Testis (tissue), 3 donors: ENCODE data around the gene TRPV6. TPM values are rescaled to one million over a fixed set of nuclear protein-coding genes. Genes with fewer than 3 reads are reported as not detected.

Experiments
- DNase-seq: peaks from one replicate; pipeline ENCODE4 v3.0.0-alpha.2; 2019
- H3K27ac ChIP-seq, 2 donors: fragments of 200-600 bp; sonication (generic); one replicate each; pipeline ENCODE4 v1.5.1; 2019
- H3K27me3 ChIP-seq: fragments of 200-600 bp; sonication (generic); one replicate; pipeline ENCODE4 v1.5.1; 2019
- H3K36me3 ChIP-seq: fragments of 200-600 bp; sonication (generic); one replicate; pipeline ENCODE4 v1.5.1; 2017; ENCODE audit warnings: low read depth; ENCODE audit errors: missing control alignments
- H3K4me1 ChIP-seq: fragments of 200-600 bp; sonication (generic); one replicate; pipeline ENCODE4 v1.5.1; 2019
- H3K4me3 ChIP-seq, 2 donors: fragments of 200-600 bp; sonication (generic); one replicate each; pipeline ENCODE4 v1.5.1; 2017 to 2019
- H3K9me3 ChIP-seq: fragments of 200-600 bp; sonication (generic); one replicate; pipeline ENCODE4 v1.5.1; 2017
- CTCF ChIP-seq, 3 experiments: fragments of 450-650 bp in 2 of 3; fragments of 200-600 bp in 1 of 3; sonication (generic) in 1 of 3; IDR thresholded peaks; one replicate each; pipeline ENCODE4 v1.5.1; 2016 to 2019; ENCODE audit warnings: antibody characterized with exemption in 3 of 3, mild to moderate bottlenecking in 2 of 3, moderate library complexity in 1 of 3
- POLR2A ChIP-seq: fragments of 450-650 bp; IDR thresholded peaks from one replicate; pipeline ENCODE4 v1.6.1; 2017; ENCODE audit warnings: antibody characterized with exemption, mild to moderate bottlenecking, moderate library complexity
- WGBS, 2 donors: methylation state at CpG; one replicate each; pipeline ENCODE4 v1.1.5; 2018; 5-methylcytosine and 5-hydroxymethylcytosine counted together
- intact Hi-C: fragments of 100-400 bp; cut with DNase I; formaldehyde crosslinking; loops from one replicate; pipeline ENCODE4 v1.15.1; 2023; ENCODE audit warnings: low total_unique reads
- polyA plus RNA-seq: library from polyadenylated mRNA; stranded (reverse); fragments of 350-450 nt; fragmentation: Illumina TruSeq; extraction: RNeasy Lipid Tissue Mini Kit (QIAGEN cat#74804); gene quantifications from one replicate; pipeline ENCODE4 v1.2.3, GENCODE V29; 2014; ENCODE audit warnings: low read depth, low replicate concordance; ENCODE audit not compliant: insufficient read depth
- total RNA-seq, 2 donors: library from RNA; depleted of rRNA; stranded (reverse); fragments of >200 nt; gene quantifications; one replicate each; pipeline ENCODE4 v1.2.3, GENCODE V29; 2016

TRPV6 gene
- total and polyA plus RNA-seq, 3 donors from 2014 or later: 2.2 to 4.5 (median 2.6) TPM

- intact Hi-C loops: no loop called here
- 75 to 85% methylated on average over 3 of the region's 3 CpGs for WGBS, 2 donors
- H3K36me3 ChIP-seq: no peaks in the 10 kb centered on the region
- no peaks in the 10 kb centered on the region for H3K9me3 ChIP-seq
- H3K27ac ChIP-seq: no peak overlapping the region
- no peak for DNase-seq
- no peaks in the 10 kb centered on the region for H3K4me1 ChIP-seq
- no peak for TF ChIP-seq CTCF (IDR thresholded peaks at IDR 0.05)
- no peak for TF ChIP-seq POLR2A
- H3K4me3 ChIP-seq: no peak overlapping the region
- no peaks in the 10 kb centered on the region for H3K27me3 ChIP-seq
Observed at GRCh38 chr7:142898377-142899170, 13.0 kb upstream of the TRPV6 start.

- no peak for DNase-seq
- Histone ChIP-seq H3K36me3 (no peaks in the 10 kb centered on the region), H3K4me3 (no peak overlapping the region), H3K27ac (no peak overlapping the region), H3K27me3 (no peaks in the 10 kb centered on the region), H3K4me1 (no peaks in the 10 kb centered on the region), H3K9me3 (no peaks in the 10 kb centered on the region)
- WGBS, 2 donors: 90% methylated on average over 7 of the region's 7 CpGs
- intact Hi-C loops: no loop called here
- no peak for TF ChIP-seq CTCF (IDR thresholded peaks at IDR 0.05)
Observed at GRCh38 chr7:142897691-142898090, 12.1 kb upstream of the TRPV6 start.

- Histone ChIP-seq H3K4me1 (no peaks in the 10 kb centered on the region), H3K4me3 (no peak overlapping the region), H3K27me3 (no peaks in the 10 kb centered on the region), H3K27ac (no peak overlapping the region), H3K36me3 (no peaks in the 10 kb centered on the region), H3K9me3 (no peaks in the 10 kb centered on the region)
- WGBS, 2 donors: 77 to 90% methylated on average over 3 of the region's 3 CpGs
- TF ChIP-seq POLR2A (no peak), CTCF (IDR thresholded peaks at IDR 0.05) (no peak)
- DNase-seq: no peak
- intact Hi-C loops: no loop called here
Observed at GRCh38 chr7:142896741-142897379, 11.3 kb upstream of the TRPV6 start.

- 93 to 98% methylated on average over 3 of the region's 3 CpGs for WGBS, 2 donors
- no peak for DNase-seq
- TF ChIP-seq CTCF (IDR thresholded peaks at IDR 0.05) (no peak), POLR2A (no peak)
- H3K9me3 ChIP-seq: no peaks in the 10 kb centered on the region
- intact Hi-C loops: no loop called here
- H3K27me3 ChIP-seq: no peaks in the 10 kb centered on the region
- H3K4me1 ChIP-seq: no peaks in the 10 kb centered on the region
- H3K4me3 ChIP-seq: no peak overlapping the region
- no peaks in the 10 kb centered on the region for H3K36me3 ChIP-seq
- H3K27ac ChIP-seq: no peak overlapping the region
Observed at GRCh38 chr7:142896151-142896550, 10.6 kb upstream of the TRPV6 start.
